ENCODE data around the gene MOB3C.

The MOB3C gene

GRCh38 chr1:46575778-46576177 lies 40.8 kb downstream of the MOB3C start:
- DNase-seq (ENCODE audit: low read depth): no peak

DNA sequence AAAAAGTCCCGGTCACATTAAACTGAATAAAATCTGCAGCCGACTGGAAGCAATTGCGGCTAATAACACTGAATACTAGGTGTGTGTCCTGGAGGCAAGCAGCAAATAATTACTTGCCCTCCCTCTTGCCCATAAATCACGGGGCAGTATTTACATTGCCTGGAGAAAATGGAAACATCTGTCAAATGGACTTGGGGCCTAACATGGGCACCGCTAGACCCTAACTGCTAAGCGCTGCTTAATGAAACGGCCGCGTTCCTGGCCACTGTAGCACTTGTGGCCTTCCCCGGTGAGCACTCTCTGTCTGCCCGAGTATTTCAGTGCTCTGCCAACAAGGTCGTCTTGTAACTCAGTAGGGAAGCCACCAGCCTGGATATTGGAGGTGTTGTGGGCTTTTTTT lies 41.3 kb downstream of the MOB3C start:
- DNase-seq (ENCODE audit: low read depth): no peak

DNA sequence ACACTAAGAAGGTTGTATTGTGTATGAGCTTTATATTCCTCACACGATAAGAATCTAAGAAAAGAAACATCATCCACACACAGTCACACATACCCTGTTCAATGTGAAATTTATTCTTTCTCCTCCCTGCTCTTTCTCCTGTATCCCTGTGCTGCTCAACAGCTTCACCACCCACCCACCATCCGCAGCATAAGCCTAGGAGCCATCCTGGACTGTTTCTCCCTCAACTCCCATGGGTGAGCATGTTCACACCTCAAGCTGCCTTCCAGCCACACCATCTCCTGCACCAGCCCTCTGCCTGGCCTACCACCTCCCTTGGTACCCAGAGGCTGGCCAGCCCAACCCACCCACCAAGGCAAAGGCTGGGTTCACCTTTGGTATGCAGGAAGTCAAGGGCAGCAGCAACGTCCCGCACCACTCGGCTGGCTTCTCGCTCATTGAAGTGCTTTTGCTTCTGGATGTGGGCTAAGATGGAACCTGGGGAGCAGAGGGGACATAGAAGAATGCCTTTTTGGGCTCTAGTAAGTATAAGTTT lies 44.9 kb downstream of the MOB3C start:
- no peak for DNase-seq (ENCODE audit: low read depth)

DNA sequence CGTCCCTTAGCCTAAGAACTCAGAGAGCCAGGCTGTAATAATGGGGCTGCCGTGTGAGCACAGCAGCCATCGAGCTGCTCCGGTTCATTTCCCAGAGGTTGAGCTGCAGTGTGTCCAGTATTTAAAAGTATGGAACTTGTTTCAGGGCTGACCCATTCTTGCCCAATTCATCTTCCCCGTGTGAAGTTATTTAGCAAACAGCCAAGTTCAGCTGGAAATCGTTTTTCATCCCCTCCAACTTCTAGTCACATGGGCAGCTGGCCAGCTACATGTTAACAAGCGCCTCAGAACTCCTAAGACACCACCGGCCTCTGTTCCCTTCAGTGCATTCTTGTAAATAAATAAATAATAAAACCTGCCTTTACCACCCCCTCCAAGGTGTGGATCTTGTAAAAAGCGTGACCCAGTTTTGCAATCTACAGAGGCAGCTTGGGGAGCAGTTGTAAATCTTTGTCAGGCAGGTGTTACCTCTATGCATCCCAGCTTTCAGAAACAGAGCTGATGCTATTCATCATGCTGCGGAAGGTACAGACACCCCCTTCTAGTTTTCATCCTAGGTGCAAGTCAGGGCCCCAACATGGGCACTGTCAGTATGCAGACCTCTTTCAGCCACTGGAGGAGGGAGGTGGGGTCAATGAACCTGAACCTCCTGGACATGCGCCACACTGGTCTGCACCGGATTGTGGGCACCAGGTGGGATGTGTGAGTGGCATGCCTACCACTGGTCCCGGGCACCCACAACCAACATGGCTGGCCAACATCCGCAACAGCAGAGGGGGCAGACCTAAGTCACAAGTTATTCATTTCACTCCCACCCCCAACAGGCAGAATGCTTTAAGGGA lies 46.5 kb downstream of the MOB3C start:
- no peak for DNase-seq (ENCODE audit: low read depth)

DNA sequence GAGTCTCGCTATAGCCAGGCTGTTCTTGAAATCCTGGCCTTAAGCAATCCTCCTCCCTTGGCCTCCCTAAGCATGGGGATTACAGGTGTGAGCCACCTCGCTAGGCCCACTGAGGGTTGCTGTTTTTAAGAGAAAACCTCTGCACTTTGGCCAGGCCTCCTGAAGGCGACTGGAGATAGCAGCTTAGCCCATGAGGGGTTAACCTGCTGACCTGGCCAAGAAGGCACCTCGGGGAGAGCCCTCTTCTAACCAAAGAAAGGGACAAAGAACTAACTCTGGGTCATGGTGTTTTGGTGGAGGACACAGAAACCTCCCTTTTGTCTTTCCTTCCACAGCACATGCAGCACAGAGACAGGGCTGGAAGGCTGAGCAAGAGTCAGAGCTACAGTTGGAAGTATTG lies 47.5 kb downstream of the MOB3C start:
- no peak for DNase-seq (ENCODE audit: low read depth)

- no peak for DNase-seq (ENCODE audit: low read depth)
Measured at GRCh38 chr1:46568461-46568891, 48.1 kb downstream of the MOB3C start.

DNA sequence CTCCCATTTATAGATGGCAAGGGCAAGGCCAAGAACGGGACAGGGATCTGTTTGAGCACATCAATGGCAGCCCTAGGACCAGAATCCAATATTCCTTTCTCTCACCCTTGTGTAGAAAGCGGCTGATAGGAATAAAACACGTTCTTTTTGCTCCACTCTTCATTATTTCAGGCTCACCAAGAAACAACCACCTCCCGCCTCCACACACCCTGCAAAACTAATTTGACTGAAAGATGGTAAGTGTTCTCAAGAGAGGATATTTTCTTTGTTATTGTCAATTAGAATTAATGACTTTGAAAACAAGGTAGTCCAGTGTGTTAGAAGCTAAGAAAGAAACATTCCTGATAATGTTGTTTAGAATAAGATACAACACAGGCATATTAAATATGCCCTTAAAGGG lies 53.3 kb downstream of the MOB3C start:
- no peak for DNase-seq (ENCODE audit: low read depth)

DNA sequence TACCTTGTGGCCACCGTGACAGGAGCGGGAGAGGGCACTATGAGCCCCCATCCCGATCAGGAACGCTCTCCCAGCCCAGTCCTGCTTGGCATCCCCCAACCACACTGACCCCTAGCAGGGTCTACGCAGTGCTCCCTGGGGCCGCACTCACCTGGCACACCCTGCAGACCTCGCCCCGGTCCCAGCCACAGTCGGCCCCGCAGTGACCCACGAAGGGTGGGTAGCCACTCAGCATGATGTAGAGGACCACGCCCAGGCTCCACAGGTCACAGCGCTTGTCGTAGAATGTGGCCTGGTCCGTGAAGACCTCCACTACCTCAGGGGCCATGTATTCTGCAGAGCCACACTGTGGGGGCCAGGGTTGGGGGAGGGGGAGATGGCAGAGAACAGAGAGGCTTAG lies 54.1 kb downstream of the MOB3C start:
- DNase-seq (ENCODE audit: low read depth): no peak

DNA sequence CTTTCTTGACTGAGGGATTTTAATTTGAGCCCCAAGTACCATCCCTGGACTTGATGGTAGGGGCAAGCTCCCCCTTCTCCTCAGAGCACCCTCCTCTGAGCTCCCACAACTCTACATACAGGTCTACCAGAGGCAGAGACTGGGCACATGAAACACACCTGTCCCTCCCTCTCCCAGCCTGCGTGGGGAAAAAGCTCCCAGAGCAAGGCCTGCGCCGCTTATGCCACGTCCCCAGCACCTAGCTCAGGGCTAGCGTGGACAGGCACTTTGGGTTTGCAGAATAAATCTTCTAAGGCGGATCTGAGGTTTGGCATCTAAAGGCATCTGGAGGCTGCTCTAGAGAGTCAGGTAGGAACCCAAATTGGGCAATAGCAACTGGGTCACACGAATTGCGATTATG lies 57.6 kb downstream of the MOB3C start:
- DNase-seq (ENCODE audit: low read depth): no peak

DNA sequence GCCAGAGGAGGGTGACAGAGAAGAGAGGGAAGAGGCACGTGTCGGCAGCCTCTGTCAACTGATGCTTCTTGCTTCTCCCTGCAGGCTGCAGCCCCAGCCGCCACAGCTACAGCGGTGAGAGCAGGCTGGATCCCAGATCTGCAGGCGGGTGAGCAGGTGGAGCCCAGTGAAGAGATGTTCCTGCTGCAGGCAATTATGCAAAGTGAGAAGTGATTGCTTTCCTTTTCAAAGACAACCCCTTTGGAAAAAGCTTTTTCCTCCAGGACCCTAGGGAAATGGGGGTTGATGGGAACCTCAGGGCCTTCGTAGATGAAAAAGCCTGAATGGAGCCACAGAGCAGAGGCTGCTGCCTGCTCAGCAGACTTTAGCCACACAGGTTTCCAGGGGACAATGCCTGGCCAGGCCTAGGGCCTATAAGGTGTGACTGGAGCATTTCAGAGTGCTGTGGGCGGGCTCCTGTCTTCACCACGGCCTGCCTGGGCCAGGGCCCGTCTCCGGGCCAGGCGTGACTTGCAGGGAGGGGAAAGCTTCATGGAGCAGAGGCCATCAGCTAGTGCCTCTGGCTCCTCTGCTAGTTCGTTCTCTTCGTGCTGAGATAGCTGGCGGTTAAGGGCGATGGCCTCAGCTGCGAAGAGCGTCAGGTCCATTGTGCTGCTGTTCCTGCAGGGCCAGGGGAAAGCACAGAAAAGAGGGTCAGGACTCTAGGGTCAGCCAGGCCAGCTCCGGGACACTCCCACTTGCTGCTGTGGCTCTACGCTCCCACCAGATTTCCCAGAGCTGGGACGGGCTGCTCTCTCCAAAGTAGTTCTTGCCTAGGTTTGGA lies 58.3 kb downstream of the MOB3C start:
- no peak for DNase-seq (ENCODE audit: low read depth)

All from stimulated activated CD4-positive, alpha-beta T cell treated with anti-CD3 and anti-CD28 coated beads, Interleukin-2, amount 100 ng/mL, for 4 hours (primary cell).